MG63 (cell line): ENCODE results near the gene CAPN13. TPM values are rescaled to one million over a fixed set of nuclear protein-coding genes. Genes with fewer than 3 reads are reported as not detected.

ENCODE experiments used
- DNase-seq: peaks from one replicate; pipeline ENCODE4 v3.0.0-alpha.2; 2020
- H3K27me3 ChIP-seq: fragments of 250-450 bp; sonication (Bioruptor Pico); 2 replicates; pipeline ENCODE4 v1.5.1; 2020; ENCODE audit warnings: mild to moderate bottlenecking, moderate library complexity
- H3K36me3 ChIP-seq: fragments of 250-450 bp; sonication (Bioruptor Pico); 2 replicates; pipeline ENCODE4 v1.5.1; 2020; ENCODE audit warnings: mild to moderate bottlenecking, moderate library complexity
- H3K4me3 ChIP-seq: fragments of 250-450 bp; sonication (Bioruptor Pico); 2 replicates; pipeline ENCODE4 v1.5.1; 2020; ENCODE audit warnings: mild to moderate bottlenecking, moderate library complexity
- H3K9me3 ChIP-seq: fragments of 250-450 bp; sonication (Bioruptor Pico); 2 replicates; pipeline ENCODE4 v1.5.1; 2020; ENCODE audit warnings: mild to moderate bottlenecking, moderate library complexity
- total RNA-seq: library from RNA; depleted of rRNA; stranded (reverse); fragments of >200 nt; shearing (Covaris generic); gene quantifications from 2 replicates; pipeline ENCODE4 v1.2.3, GENCODE V29; 2014; ENCODE audit warnings: low replicate concordance

Gene CAPN13
- total RNA-seq, 1 experiment from 2014 or later = not detected

DNA sequence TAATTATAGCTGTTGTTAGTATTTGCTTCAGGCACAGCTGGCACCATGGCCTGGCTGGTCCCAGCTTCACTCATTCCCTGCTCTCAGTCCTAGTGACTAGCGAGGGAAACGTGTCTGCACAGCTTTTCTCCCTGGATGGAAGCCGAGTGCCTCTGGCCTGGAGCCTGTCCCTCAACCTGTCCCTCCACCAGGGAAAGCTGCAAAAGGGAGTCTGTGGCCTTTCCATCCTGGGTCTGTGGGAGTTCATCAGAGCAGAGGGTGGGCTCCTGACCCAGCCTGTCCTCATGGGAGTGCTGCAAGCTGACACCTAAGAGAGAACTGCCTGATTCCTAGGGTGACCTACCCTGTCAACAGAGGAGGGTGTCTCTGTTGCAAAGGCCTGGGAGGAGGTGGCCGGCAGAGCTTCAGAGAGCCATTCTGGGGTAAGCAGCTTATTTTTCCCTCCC is 118.3 kb downstream of the CAPN13 start:
- Histone ChIP-seq H3K4me3 (no peak overlapping the region), H3K27me3 (no peaks in the 10 kb centered on the region), H3K36me3 (no peaks in the 10 kb centered on the region), H3K9me3 (no peaks in the 10 kb centered on the region)
- DNase-seq = no peak

DNA sequence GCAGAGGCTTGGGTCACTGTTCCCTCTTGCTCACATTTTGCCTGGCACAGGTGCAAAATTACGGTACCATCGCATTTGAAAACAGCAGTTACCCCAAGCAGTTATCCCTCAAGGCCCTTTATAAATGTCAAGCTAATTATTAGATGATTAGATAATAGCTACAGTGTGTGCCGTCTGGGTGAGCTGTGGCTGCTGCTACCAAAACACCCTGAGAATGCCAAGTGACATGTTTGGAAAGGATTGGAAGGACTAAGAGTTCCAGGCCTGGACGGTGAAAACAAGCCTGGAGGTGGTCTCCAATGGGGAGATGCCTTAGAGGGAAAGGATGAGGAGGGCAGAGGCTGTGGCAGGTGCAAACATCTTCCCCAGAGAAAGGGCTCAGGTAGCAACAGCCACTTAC is 120.6 kb downstream of the CAPN13 start:
- Histone ChIP-seq H3K9me3 (no peaks in the 10 kb centered on the region), H3K36me3 (no peaks in the 10 kb centered on the region), H3K4me3 (no peak overlapping the region), H3K27me3 (no peaks in the 10 kb centered on the region)
- DNase-seq = no peak

DNA sequence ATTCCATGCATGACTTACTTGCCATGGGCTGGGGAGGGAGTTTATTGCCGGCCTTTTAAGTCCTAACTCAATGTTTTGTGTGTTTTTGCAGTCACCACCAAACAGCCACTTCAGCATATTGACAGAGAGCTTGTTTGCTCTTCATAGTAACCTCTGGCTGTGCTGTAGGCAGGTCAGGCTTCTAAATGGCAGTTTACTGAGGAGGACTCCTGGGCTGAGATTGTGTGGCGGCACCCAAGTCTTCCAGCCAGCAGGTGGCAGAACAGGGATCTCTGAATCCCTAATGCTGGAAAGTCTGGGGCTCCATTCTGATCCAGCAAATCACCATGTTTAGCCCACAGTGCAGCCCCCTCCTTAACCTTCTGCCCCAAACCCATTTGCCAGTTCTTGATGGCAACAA is 121.2 kb downstream of the CAPN13 start:
- Histone ChIP-seq H3K9me3 (no peaks in the 10 kb centered on the region), H3K4me3 (no peak overlapping the region), H3K36me3 (no peaks in the 10 kb centered on the region), H3K27me3 (no peaks in the 10 kb centered on the region)
- DNase-seq = no peak

DNA sequence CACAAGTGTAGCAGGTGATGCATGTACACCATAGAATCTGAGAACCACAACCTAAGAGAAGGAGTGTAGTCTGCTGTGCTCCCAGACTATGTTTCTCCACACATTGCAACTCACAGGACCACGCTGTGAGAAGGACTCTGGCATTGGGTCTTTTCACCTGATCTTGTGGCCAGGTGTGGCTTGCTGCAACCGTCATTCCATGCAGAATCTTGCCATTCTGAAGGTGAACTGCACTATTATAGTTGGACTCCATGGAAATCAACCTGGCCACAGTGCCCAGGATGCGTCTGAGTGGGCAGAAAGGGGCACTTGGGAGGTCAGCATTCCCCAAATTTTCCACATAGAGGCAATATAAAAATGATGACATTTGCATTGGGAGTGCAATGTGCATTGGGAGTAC is 122.2 kb downstream of the CAPN13 start:
- H3K4me3 ChIP-seq = no peak overlapping the region
- H3K9me3 ChIP-seq = no peaks in the 10 kb centered on the region
- H3K36me3 ChIP-seq = no peaks in the 10 kb centered on the region
- no peaks in the 10 kb centered on the region for H3K27me3 ChIP-seq
- no peak for DNase-seq

DNA sequence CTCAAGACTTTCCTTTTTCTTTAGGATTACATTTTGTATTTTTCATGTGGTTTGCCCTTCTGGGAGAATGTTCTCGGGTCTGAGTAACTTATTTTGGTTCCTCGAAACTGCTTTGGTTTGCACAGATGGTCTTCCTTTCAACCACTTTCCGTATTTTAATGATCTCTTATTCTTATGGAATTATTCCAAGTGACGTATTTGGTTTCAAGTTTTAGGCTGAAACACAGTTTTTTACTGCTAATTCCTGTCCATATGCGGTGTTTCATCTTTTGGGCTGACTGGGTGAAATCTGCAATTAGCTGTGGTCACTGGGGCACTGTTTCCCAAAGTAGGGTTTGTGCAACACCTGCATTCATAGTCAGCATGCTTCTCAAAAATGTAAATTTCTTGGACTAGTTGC is 122.7 kb downstream of the CAPN13 start:
- Histone ChIP-seq H3K4me3 (no peak overlapping the region), H3K36me3 (no peaks in the 10 kb centered on the region), H3K9me3 (no peaks in the 10 kb centered on the region), H3K27me3 (no peaks in the 10 kb centered on the region)
- DNase-seq = no peak

DNA sequence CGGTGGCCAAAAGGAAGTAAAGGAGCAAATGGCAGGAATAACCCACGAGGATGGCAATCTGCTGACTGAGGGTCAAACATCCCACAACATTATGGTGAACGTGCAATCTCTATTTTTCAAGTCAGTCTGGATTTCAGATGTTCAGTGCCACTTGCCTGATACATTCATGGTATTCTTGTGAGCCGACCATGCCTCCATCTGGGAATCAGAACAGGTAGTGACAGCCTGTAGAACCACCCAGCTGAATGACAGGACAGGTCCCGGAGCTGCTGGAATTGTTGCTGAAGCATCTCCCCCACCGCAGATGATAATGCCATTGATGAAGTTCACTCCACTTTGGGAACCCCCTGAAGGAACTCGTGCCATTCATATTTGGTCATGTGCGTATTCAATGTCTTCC is 123.2 kb downstream of the CAPN13 start:
- H3K9me3 ChIP-seq = no peaks in the 10 kb centered on the region
- no peaks in the 10 kb centered on the region for H3K36me3 ChIP-seq
- DNase-seq = no peak
- no peak overlapping the region for H3K4me3 ChIP-seq
- no peaks in the 10 kb centered on the region for H3K27me3 ChIP-seq

DNA sequence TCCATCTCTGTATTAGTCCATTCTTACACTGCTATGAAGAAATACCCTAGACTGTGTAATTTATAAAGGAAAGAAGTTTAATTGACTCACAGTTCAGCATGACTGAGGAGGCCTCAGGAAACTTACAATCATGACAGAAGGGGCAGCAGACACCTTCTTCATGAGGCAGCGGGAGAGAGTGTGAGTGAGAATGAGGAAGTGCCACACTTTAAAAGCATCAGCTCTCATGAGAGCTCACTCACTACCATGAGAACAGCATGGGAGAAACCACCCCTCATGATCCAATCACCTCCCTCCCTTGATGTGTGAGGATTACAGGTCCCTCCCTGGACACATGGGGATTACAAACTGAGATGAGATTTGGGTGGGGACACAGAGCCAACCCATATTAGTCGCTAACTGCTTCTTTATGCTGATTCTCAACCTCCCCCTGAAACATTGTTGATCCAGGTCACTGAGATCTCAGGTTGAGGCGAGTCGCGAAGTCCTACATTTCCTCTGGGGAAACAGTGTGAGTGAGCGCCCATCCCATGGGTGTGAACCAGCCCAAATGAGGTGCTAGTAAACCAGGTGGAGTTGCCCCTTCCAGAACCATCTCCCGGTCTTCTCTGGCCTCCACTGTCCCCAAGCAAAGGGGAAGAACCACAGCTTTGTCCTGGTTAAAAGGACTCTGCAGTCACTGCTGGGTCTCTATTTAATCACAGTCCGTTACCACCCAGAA is 123.8 kb downstream of the CAPN13 start:
- Histone ChIP-seq H3K36me3 (no peaks in the 10 kb centered on the region), H3K4me3 (no peak overlapping the region), H3K9me3 (no peaks in the 10 kb centered on the region), H3K27me3 (no peaks in the 10 kb centered on the region)
- DNase-seq = no peak

DNA sequence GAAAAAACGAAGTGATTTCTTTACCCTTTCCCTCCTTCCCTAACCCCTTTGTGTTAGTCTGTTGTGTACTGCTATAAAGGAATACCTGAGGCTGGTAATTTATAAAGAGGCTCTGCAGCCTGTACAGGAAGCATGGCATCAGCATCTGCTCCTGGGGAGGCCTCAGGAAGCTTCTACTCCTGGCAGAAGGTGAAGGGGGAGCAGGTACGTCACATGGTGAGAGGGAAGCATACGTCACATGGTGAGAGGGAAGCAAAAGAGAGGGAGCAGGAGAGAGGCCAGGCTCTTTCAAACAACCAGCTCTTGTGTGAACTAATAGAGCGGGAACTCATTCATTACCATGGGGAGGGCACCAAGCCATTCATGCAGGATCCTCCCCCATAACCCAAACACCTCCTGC is 126.2 kb downstream of the CAPN13 start:
- no peaks in the 10 kb centered on the region for H3K9me3 ChIP-seq
- H3K27me3 ChIP-seq = no peaks in the 10 kb centered on the region
- no peaks in the 10 kb centered on the region for H3K36me3 ChIP-seq
- H3K4me3 ChIP-seq = no peak overlapping the region
- DNase-seq = no peak

DNA sequence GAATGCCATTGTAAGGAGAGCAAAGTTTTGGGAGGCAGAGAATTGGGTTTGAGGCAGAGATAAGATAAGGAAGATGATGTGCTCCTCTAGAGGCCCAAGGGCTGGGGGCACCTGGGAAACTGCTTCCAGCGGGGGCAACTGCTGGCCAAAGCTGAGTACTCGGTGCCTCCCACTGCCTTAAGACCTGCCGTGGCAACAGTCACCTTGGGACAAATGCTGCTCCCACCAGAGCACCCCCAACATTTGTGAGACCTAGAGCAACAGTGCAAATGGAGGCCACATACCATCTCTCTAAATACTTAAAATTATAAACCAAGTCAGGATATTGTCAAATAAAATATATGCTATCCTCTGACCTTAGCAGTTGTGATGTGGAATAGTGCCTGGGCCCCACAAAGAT is 127.1 kb downstream of the CAPN13 start:
- Histone ChIP-seq H3K36me3 (no peaks in the 10 kb centered on the region), H3K27me3 (no peaks in the 10 kb centered on the region), H3K9me3 (no peaks in the 10 kb centered on the region), H3K4me3 (no peak overlapping the region)
- DNase-seq = no peak

DNA sequence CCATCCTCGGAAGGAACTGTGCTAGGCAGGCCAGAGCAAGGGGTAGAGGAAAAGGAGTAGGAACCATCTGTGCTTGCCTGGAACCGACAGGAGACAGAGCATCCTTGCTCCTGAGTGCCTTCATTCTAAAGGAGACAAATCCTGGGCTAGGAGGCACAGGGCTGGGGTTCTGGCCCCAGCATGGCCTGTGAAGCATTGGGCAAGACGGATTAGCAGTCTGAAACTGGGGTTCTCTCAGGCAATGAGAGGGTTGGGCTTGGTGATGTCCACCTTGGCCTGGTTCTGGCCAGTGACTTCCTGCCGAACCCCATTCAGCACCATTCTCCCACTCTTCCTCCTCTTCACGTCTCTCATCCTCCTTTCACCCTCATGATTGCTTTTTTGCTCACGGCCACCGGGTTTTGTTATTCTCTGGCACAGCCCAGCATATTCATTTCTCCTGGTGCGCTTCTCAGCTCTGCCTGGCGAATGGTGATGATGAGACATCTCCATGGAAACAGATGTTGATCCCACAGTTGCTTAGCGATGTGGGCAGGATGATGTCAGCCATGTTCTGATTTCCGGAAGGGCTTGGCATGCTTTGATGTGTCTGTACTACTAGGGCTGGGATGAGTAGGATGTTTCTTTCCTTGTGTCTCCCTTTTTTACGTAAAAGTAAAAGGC is 127.7 kb downstream of the CAPN13 start:
- Histone ChIP-seq H3K4me3 (no peak overlapping the region), H3K36me3 (no peaks in the 10 kb centered on the region)

DNA sequence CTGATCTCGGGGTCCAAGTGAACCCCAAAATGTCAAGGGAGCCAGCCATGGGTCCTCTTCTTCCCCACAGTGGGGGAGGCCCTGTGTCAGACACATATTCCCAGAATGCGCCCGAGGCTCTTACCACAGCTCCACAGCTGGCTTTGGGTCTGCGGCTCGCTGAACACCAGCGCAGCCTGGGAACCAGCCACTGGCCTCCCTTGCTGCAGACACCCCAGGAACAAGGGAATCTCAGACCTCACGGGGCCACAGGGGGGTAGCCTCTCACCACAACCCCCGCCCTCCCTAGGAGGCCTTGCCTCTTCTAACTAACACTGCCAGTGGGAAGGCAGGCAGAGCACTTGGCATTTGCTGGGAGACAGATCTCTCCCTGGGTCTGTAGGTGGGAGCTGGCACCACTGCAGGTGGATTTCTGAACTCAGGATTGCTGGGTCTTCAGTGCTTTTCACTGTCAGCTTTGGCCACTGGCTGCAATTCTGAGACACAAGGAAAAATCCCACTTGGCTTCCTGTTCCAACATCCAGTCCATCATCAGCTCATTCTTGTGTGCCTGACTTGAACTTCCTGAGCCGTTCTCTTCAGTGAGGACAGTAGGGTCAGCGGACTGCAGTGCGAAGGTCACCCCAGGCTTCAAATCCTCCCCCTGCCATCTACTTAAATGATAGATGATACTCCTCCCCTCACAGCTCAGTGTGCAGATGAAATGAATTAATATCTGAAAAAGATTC is 128.7 kb downstream of the CAPN13 start:
- Histone ChIP-seq H3K9me3 (no peaks in the 10 kb centered on the region), H3K27me3 (no peaks in the 10 kb centered on the region), H3K4me3 (no peak overlapping the region), H3K36me3 (no peaks in the 10 kb centered on the region)
- no peak for DNase-seq

More for the DNA sequence above, 127.7 kb downstream of the CAPN13 start:
- Histone ChIP-seq H3K9me3 (no peaks in the 10 kb centered on the region), H3K27me3 (no peaks in the 10 kb centered on the region)
- no peak for DNase-seq

DNA sequence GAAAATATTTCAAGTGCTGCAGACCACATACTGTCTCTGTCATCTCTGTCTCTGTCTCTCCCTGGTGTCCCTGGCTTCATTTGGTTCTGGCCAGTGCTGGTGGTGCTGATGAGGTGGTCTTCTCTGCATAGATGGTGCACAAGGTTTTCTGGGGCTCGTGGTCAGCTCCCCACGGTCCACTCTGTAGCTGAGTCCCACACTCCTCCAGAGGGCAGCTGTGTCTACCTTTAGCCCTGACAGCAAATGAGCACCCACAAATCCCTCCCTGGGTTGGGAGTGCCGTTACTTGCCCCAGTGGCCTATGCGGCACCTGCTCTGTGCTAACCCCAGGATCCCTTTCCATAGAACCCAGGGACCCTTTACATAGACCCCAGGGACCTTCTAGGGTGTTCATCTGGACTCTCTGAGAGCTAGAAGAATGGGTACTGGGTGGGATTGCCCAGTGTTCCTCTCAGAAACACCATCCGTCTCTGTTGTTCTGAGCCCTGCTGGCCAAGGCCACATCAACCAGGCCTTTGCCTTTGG is 129.3 kb downstream of the CAPN13 start:
- no peaks in the 10 kb centered on the region for H3K27me3 ChIP-seq
- DNase-seq = no peak
- no peaks in the 10 kb centered on the region for H3K36me3 ChIP-seq
- peaks cover 3% of the 10 kb centered on the region; the same call in 1 of the 2 replicates for H3K9me3 ChIP-seq
- no peak overlapping the region for H3K4me3 ChIP-seq

DNA sequence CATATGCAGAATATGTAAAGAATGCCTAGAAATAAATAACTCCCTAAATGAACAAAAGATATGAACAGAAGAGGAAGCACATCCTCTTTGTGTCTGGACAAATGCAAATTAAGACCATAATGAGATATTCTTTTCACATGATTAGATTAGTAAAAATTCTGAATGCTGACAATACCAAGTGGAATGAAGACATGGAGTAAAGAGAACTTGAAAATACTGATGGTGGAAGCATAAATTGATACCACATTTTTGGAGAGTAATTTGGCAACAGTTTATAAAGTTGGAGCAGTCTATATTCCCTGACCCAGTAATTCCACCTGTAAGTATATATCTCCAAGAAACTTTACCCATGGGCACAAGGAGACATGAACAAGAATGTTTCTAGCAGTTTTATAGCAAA is 130.0 kb downstream of the CAPN13 start:
- H3K27me3 ChIP-seq = no peaks in the 10 kb centered on the region
- DNase-seq = no peak
- no peak overlapping the region for H3K4me3 ChIP-seq
- peaks cover 3% of the 10 kb centered on the region; the same call in 1 of the 2 replicates for H3K9me3 ChIP-seq
- no peaks in the 10 kb centered on the region for H3K36me3 ChIP-seq

DNA sequence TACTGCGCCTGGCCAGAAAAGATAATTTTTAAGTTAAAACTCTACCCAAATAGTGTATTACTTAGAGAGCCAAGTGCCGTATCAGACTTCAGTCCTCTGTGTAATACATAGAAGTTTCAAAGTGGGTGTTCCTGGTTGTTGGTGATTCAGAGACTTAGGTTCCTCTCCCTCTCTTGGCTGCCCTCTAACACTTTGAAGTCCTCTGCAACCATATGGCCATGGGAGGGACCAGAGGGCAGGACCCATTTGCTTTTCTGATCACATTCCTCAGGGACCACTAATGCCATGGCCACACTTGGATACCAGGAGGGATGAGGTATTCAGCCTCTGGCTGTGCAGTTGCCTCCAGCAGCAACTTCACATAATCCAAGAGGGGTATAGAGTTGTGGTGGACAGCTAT is 131.5 kb downstream of the CAPN13 start:
- H3K27me3 ChIP-seq = no peaks in the 10 kb centered on the region
- DNase-seq = peak; percentile 13
- no peak overlapping the region for H3K4me3 ChIP-seq
- H3K9me3 ChIP-seq = peaks cover 3% of the 10 kb centered on the region; the same call in 1 of the 2 replicates
- no peaks in the 10 kb centered on the region for H3K36me3 ChIP-seq

DNA sequence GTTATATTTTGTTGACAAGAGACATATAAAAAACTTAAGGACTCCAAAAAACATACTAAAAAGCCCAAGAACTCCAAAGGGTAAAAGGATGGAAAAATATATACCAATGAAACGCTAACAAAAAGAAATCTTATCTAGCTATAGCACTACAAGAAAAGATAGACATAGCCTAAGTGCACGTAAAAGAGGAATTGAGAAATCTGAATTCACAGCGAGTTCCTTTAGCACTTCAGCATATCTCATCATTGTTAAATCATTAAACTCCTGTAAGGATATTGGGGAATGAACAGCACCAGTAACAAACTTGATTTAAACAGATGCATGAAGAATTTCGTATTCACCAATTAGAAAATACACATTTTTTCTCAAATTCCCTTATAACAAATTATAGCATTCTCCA is 134.1 kb downstream of the CAPN13 start:
- Histone ChIP-seq H3K9me3 (peaks cover 22% of the 10 kb centered on the region), H3K4me3 (no peak overlapping the region), H3K27me3 (no peaks in the 10 kb centered on the region), H3K36me3 (no peaks in the 10 kb centered on the region)
- DNase-seq = no peak
